ENCODE data around the gene SBSN. TPM values are rescaled to one million over a fixed set of nuclear protein-coding genes. Genes with fewer than 3 reads are reported as not detected.

SBSN gene
- total RNA-seq, 1 donor: not detected

DNA sequence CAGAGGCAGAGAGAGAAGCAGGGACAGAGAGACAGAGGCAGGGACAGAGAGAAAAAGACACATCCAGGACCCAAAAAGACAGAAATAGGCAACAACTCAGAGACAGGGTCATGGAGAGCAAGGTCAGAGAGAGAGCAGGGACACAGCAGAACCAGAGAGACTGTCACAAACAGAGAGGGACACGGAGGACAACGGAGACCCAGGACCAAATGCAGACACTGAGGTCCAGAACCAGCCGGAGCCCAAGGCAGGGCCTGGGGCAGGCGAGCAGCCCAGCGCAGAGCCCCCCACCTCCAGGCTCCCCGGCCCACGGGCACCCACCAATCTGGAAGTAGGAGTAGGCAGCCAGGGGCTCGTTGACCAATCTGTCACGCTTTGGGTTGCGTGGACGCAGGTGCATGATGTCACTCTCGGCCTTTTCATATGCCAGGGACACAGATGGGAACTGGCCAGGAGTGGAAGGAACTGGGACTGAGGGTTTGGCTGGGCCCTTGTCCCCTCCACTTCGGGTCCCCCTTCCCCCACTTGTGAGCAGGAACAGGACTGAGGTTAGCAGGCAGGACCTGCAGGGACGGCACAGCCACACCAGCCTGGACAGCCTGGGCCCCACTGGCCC is 25.4 kb upstream of the SBSN start:
- TF ChIP-seq, protein P1, sequence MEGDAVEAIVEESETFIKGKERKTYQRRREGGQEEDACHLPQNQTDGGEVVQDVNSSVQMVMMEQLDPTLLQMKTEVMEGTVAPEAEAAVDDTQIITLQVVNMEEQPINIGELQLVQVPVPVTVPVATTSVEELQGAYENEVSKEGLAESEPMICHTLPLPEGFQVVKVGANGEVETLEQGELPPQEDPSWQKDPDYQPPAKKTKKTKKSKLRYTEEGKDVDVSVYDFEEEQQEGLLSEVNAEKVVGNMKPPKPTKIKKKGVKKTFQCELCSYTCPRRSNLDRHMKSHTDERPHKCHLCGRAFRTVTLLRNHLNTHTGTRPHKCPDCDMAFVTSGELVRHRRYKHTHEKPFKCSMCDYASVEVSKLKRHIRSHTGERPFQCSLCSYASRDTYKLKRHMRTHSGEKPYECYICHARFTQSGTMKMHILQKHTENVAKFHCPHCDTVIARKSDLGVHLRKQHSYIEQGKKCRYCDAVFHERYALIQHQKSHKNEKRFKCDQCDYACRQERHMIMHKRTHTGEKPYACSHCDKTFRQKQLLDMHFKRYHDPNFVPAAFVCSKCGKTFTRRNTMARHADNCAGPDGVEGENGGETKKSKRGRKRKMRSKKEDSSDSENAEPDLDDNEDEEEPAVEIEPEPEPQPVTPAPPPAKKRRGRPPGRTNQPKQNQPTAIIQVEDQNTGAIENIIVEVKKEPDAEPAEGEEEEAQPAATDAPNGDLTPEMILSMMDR (IDR thresholded peaks at IDR 0.05; ENCODE audit: insufficient read depth, low read depth, low read length): no peak

DNA sequence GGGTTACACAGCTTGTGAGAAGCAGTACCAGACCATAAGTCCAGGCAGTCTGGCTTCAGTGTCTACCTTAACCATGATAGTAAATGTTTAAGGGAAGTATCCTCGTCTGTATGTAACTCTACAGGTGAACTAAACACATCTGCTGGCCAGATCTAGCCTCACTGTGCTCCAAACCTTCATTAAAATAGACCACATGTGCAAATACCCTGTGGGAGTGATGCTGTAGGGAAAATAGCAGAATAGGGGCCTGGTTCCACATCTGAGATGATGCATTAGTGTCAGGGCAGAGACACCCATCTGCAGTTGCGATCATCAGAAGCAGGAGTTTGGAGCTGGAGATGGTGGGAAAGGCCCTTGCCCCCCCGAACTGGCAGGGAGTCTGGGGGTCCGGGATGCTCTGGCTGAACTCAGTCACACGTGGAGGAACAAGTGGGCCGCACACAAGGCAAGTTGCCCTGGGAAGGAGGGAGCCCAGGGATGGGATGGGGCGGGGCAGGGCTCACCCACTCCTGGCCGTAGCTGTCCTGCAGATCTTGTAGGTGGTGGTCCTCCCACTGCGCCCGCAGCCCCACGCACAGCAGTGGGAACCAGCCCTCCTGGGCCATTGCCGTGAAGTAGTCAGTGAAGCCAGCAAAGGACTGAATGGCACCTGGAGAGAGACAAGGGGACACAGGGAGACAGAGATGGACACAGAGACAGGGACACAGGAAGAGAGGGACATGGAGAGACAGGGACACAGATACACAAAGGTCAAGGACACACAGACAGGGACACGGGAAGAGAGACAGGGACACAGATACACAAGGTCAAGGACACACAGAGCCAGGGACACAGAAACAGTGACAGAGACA is 24.6 kb upstream of the SBSN start:
- TF ChIP-seq, protein P1 (IDR thresholded peaks at IDR 0.05; ENCODE audit: insufficient read depth, low read depth, low read length): no peak
- no peak for DNase-seq (ENCODE audit: low read depth)
- H3K4me3 ChIP-seq (ENCODE audit: low read depth, low read length): no peak overlapping the region

More for the DNA sequence above, 25.4 kb upstream of the SBSN start:
- DNase-seq (ENCODE audit: low read depth): no peak
- H3K4me3 ChIP-seq (ENCODE audit: low read depth, low read length): no peak overlapping the region

DNA sequence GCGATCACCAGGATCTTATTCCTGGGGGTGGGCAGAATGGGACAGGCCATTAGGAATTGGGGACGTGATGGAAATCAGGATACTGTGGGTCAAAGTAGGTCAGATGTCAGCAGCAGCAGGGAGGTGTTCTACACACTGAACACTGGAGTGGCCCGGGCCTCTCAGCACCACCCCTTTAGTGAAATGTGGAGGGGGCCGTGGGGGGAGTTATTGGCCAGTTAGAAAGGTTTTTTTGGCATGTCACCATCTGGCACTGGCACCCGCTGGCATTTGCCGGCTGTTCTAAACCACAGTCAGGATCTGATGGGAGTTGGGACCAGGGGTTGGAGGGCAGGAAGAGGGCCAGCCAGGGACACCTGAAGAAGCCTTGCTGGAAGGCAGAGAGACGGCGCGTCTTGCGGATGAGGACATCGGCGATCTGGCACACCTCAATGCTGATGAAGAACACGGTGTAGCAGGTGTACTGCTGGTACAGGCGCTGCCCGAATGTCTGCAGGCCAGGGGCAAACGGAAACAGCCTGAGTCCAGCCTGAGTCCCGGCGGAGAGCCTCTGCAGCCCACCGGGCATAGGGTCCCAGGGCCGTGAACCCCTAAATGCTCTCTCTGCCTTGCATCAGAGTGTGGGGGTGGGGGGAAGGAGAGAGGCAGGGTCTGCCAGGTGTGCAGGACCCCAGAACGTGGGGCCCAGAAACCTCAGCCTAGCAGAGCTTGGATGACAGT is 23.1 kb upstream of the SBSN start:
- DNase-seq (ENCODE audit: low read depth): no peak
- TF ChIP-seq, protein P1 (IDR thresholded peaks at IDR 0.05; ENCODE audit: insufficient read depth, low read depth, low read length): no peak

DNA sequence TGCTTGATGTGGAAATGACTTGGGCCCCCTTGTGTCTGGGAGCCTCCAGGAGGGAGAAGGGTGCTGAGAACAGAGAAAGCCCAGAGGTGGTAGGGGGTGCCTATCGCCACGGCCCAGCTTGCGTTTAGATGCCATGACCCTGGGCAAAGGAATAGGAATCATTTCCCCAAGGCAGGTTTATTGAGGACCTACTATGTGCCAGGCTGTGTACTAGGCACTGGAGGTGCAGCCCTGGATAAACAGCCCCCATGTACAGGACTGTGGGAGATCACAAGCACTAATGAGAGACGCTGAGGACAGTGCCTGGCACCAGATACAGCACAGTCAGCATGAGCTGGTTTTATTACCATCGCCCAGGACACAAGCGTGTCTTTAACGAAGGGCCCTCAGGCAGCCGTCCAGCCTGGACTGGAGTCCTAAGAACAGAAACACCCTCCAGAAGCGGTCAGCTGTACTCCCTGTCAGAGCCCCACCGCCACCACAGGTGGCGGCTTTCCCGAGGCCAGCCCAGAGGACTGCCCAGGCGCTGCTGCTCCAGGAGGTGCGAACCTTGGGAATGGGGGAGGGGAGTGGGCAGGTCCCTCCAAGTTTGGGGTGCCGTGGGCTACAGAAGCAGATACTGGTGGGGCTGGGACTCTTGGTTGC is 21.9 kb upstream of the SBSN start:
- H3K4me3 ChIP-seq (ENCODE audit: low read depth, low read length): no peak overlapping the region
- DNase-seq (ENCODE audit: low read depth): no peak
- TF ChIP-seq, protein P1 (IDR thresholded peaks at IDR 0.05; ENCODE audit: insufficient read depth, low read depth, low read length): no peak

More for the DNA sequence above, 23.1 kb upstream of the SBSN start:
- no peak overlapping the region for H3K4me3 ChIP-seq (ENCODE audit: low read depth, low read length)

DNA sequence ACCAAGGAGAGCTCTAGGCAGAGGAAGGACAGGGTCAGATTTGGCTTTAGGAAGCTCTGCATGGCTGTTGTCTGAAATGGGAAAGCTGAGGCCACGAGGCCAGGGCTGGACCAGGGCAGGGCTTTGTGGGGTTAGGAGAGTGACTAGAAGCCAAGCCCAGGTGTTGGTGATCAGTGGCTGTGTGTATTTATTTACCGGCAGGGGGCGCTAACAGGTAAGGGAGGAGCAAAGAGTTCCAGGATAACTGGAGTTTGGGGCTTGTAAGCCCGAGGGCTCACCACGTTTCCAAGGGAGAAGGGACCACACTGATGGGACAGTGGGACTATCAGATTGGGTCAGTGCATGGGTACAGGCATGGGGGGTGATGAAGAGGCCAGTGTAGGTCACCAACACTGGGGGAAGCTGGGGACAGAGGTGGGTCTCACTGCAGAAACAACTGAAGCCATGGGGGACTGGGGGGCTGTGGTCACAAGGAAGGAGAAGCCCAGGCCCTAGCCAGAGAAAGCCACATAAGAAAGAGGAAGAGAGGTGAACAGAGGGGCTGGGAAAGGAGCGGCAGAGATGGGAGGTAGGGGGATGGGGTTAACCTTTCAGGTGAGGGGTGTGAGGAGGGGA is 21.2 kb upstream of the SBSN start:
- H3K4me3 ChIP-seq (ENCODE audit: low read depth, low read length): no peak overlapping the region
- TF ChIP-seq, protein P1 (IDR thresholded peaks at IDR 0.05; ENCODE audit: insufficient read depth, low read depth, low read length): peak; percentile 69
- DNase-seq (ENCODE audit: low read depth): peak; percentile 75

DNA sequence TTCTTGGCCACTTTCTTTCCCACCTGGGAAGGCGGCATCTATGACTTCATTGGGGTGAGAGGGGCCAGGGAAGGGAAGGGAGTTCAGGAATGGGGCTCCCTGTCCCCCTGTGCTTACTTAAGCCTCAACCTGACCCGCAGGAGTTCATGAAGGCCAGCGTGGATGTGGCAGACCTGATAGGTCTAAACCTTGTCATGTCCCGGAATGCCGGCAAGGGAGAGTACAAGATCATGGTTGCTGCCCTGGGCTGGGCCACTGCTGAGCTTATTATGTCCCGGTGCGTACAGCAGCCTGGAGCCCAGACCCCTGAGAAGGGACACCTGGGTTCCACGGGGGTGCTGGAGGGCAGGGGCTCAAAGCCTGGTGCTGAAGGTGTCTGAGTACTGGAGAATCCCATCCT is 18.4 kb upstream of the SBSN start:
- TF ChIP-seq, protein P1 (IDR thresholded peaks at IDR 0.05; ENCODE audit: insufficient read depth, low read depth, low read length): no peak
- peak overlapping the region; percentile 80 for H3K4me3 ChIP-seq (ENCODE audit: low read depth, low read length)
- no peak for DNase-seq (ENCODE audit: low read depth)

Data from fibroblast of villous mesenchyme (primary cell).